GM06990 (cell line): ENCODE measurements around the gene KDSR.

Source experiments
- DNase-seq: peaks from one replicate; pipeline ENCODE4 v3.0.0-alpha.2; 2011; ENCODE audit not compliant: insufficient read length; ENCODE audit errors: extremely low read depth
- H3K27me3 ChIP-seq: replicated peaks from 2 replicates; pipeline ENCODE4 v1.6.0; 2011; ENCODE audit warnings: low read length; ENCODE audit not compliant: control insufficient read depth, insufficient read depth
- H3K36me3 ChIP-seq: 2 replicates; pipeline ENCODE4 v1.5.1; 2011; ENCODE audit warnings: low read length; ENCODE audit not compliant: control insufficient read depth, insufficient read depth
- H3K4me3 ChIP-seq: replicated peaks from 2 replicates; pipeline ENCODE4 v1.5.1; 2011; ENCODE audit warnings: low read depth, mild to moderate bottlenecking, control low read depth, low read length
- TF ChIP-seq, protein P1 (sequence below): IDR thresholded peaks from 2 replicates; pipeline ENCODE4 v1.5.1; 2011; ENCODE audit warnings: low read length, control low read depth, mild to moderate bottlenecking, inconsistent platforms; ENCODE audit not compliant: insufficient read depth, poor library complexity, severe bottlenecking

Gene KDSR

GRCh38 chr18:63290166-63290820, 76.7 kb downstream of the KDSR start:
- H3K27me3 ChIP-seq = no peaks in the 10 kb centered on the region
- H3K4me3 ChIP-seq = no peak overlapping the region
- TF ChIP-seq, protein P1, sequence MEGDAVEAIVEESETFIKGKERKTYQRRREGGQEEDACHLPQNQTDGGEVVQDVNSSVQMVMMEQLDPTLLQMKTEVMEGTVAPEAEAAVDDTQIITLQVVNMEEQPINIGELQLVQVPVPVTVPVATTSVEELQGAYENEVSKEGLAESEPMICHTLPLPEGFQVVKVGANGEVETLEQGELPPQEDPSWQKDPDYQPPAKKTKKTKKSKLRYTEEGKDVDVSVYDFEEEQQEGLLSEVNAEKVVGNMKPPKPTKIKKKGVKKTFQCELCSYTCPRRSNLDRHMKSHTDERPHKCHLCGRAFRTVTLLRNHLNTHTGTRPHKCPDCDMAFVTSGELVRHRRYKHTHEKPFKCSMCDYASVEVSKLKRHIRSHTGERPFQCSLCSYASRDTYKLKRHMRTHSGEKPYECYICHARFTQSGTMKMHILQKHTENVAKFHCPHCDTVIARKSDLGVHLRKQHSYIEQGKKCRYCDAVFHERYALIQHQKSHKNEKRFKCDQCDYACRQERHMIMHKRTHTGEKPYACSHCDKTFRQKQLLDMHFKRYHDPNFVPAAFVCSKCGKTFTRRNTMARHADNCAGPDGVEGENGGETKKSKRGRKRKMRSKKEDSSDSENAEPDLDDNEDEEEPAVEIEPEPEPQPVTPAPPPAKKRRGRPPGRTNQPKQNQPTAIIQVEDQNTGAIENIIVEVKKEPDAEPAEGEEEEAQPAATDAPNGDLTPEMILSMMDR = no peak
- DNase-seq = no peak
- no peaks in the 10 kb centered on the region; the same call in none of the 2 replicates for H3K36me3 ChIP-seq

DNA sequence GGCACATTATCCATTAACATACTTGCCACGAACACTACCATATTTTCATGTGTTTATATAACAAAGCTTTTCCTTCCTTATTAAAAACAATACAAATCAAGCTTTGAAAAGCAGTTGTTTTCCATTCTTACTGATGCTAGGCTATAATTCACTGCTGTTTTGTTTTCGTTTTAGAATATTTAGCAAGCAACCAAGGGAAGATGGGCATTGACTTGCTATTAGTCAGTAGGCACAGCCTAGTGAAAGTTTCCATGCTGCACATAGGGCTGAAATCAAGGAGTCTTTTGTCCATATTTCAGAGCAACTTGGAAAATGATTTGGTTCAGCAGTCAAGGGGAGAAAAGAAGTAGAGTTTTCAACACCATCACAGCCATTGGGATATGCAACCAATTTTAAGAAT, 78.7 kb downstream of the KDSR start:
- Histone ChIP-seq H3K27me3 (no peaks in the 10 kb centered on the region), H3K4me3 (no peak overlapping the region), H3K36me3 (no peaks in the 10 kb centered on the region; the same call in none of the 2 replicates)
- DNase-seq = no peak
- TF ChIP-seq, protein P1 = no peak

GRCh38 chr18:63287691-63288220, 79.2 kb downstream of the KDSR start:
- DNase-seq = no peak
- TF ChIP-seq, protein P1 = no peak
- no peak overlapping the region for H3K4me3 ChIP-seq
- no peaks in the 10 kb centered on the region; the same call in none of the 2 replicates for H3K36me3 ChIP-seq
- no peaks in the 10 kb centered on the region for H3K27me3 ChIP-seq

- H3K27me3 ChIP-seq = no peaks in the 10 kb centered on the region
- TF ChIP-seq, protein P1 = no peak
- DNase-seq = no peak
- no peaks in the 10 kb centered on the region; the same call in 1 of the 2 replicates for H3K36me3 ChIP-seq
- no peak overlapping the region for H3K4me3 ChIP-seq
These were observed 80.1 kb downstream of the KDSR start for GRCh38 chr18:63286926-63287325.

DNA sequence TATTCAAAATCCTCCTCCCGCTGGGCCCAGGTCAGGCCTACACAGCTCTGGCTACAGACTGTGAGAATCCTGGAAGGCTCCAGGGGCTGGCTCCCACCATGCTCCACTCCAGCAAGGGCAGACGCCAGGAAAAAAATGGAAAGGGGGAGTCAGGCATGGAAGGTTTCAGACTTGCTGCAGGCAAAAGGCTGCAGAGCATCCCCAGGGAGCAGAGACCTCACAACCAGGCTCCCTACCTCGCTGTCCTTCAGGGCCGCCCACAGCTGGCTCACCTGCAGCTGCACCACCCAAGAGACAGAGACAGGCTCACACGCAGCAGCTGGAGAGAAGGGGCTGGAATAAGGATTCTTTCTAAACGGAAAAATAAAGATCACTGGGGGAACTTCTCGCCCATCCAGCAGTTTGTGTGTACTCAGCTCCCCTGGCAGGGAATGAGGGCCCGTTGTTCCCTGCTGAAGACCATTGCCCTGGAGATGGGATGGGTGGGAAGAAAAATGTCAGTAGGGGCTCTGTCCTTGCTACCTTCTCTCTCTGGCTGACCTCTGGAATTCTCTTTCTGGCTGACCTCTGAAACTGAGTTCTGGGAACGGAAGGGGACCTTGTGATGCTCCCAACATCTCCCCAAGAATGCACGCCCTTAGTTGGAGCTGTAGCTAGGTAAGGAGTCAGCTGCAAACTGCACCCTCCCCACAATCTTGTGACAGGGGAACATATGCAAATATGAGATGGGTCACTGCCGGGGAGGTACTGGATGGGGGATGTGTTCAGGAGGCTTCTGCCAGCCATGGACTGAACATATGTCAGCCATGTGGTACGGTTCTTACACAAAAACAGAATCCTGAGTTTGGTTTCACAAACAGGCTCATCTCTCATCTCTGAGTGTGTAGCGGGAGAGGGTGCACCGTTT, 81.9 kb downstream of the KDSR start:
- Histone ChIP-seq H3K27me3 (no peaks in the 10 kb centered on the region), H3K36me3 (peaks cover 5% of the 10 kb centered on the region), H3K4me3 (no peak overlapping the region)
- DNase-seq = peak; percentile 32
- TF ChIP-seq, protein P1 = no peak
